HCT116 (cell line): ENCODE results near the gene TSPO.

Experiments used
- CTCF ChIP-seq, 3 experiments: fragments of 200-600 bp in 1 of 3; sonication (generic) in 1 of 3; IDR thresholded peaks in 2 of 3; conservative IDR thresholded peaks in 1 of 3; 2 replicates each; pipeline ENCODE4 v1.5.1; 2012 to 2017; ENCODE audit warnings: low read depth in 2 of 3, low read length in 2 of 3, antibody characterized with exemption in 1 of 3, borderline replicate concordance in 1 of 3, control low read depth in 1 of 3, mild to moderate bottlenecking in 1 of 3, mixed read lengths in 1 of 3, mixed run types in 1 of 3, moderate library complexity in 1 of 3; ENCODE audit not compliant: insufficient read depth in 1 of 3
- POLR2A ChIP-seq: IDR thresholded peaks from 2 replicates; pipeline ENCODE4 v1.7.0; 2011; ENCODE audit warnings: borderline replicate concordance; ENCODE audit not compliant: insufficient read depth, insufficient read length; ENCODE audit errors: extremely low read depth
- POLR2AphosphoS5 ChIP-seq: IDR thresholded peaks from 2 replicates; pipeline ENCODE4 v1.6.1; 2011; ENCODE audit warnings: mild to moderate bottlenecking, low read depth, low read length, moderate library complexity
- RAD21 ChIP-seq: IDR thresholded peaks from 2 replicates; pipeline ENCODE4 v1.6.1; 2012; ENCODE audit warnings: low read depth, mild to moderate bottlenecking
- REST ChIP-seq: IDR thresholded peaks from 2 replicates; pipeline ENCODE4 v1.6.1; 2012; ENCODE audit warnings: low read depth
- SRF ChIP-seq: IDR thresholded peaks from 2 replicates; pipeline ENCODE4 v1.6.1; 2012; ENCODE audit warnings: low read depth
- TCF7L2 ChIP-seq: IDR thresholded peaks from 2 replicates; pipeline ENCODE4 v1.7.0; 2011; ENCODE audit warnings: borderline replicate concordance, inconsistent platforms; ENCODE audit not compliant: insufficient read depth, insufficient read length; ENCODE audit errors: extremely low read depth

GRCh38 chr22:43148581-43148980 lies 2.8 kb upstream of the TSPO start:
- TF ChIP-seq POLR2A (no peak), POLR2AphosphoS5 (no peak), RAD21 (no peak), CTCF (IDR thresholded peaks at IDR 0.05 in 2 of 3, conservative IDR thresholded peaks at IDR 0.05 in 1 of 3; ENCODE audit: borderline replicate concordance in 1 of 3, insufficient read depth in 1 of 3, low read depth in 2 of 3, low read length in 2 of 3) (no peak), TCF7L2 (no peak), SRF (no peak), REST (no peak)
